Left lung (tissue), 10 donors: ENCODE results near the gene HEYL. TPM values are rescaled to one million over a fixed set of nuclear protein-coding genes. Genes with fewer than 3 reads are reported as not detected.

Experiments used
- ATAC-seq: fragments of 200-7000 bp; cut with Tn5 transposase; one replicate; pipeline ENCODE4 v1.9.1; 2020; ENCODE audit warnings: moderate library complexity
- DNase-seq, 4 donors: peaks; one replicate each; pipeline ENCODE4 v3.0.0-alpha.2; 2013 to 2020
- H3K27ac ChIP-seq, 2 donors: fragments of 200-600 bp; sonication (generic) in 1 of 2; one replicate each; pipeline versions ENCODE4 v1.5.0 to v1.8.0; 2020 to 2021
- H3K27me3 ChIP-seq, 2 donors: fragments of 200-600 bp; sonication (generic) in 1 of 2; one replicate each; pipeline versions ENCODE4 v1.5.0 to v1.8.0; 2020 to 2021
- H3K36me3 ChIP-seq, 2 donors: fragments of 200-600 bp; sonication (generic) in 1 of 2; one replicate each; pipeline versions ENCODE4 v1.5.0 to v1.8.0; 2020 to 2021
- H3K4me1 ChIP-seq, 2 donors: fragments of 200-600 bp; one replicate each; pipeline ENCODE4 v1.8.0; 2021
- H3K4me3 ChIP-seq, 2 donors: fragments of 200-600 bp; sonication (generic) in 1 of 2; one replicate each; pipeline versions ENCODE4 v1.5.0 to v1.8.0; 2020 to 2021; ENCODE audit warnings: mild to moderate bottlenecking in 1 of 2
- H3K9me3 ChIP-seq, 2 donors: fragments of 200-600 bp; sonication (generic) in 1 of 2; one replicate each; pipeline versions ENCODE4 v1.5.0 to v1.8.0; 2020 to 2021
- intact Hi-C, 2 donors: fragments of 100-400 bp; cut with DNase I; formaldehyde crosslinking; loops; one replicate each; pipeline versions ENCODE4 v1.11.2 to v1.14.2; 2022
- polyA plus RNA-seq, 6 donors: library from polyadenylated mRNA; unstranded; fragments of 120-200 nt; gene quantifications; one replicate each; pipeline ENCODE4 v1.2.1, GENCODE V29; 2013; ENCODE audit not compliant: insufficient read length in 6 of 6
- total RNA-seq, 2 donors: library from RNA; stranded (reverse); fragmentation: NEBNext Ultra II Directional; extraction: Animal tissue kit (Norgen Biotek cat#: 25700); gene quantifications; one replicate each; pipeline ENCODE4 v1.2.1, GENCODE V29; 2021
- TF ChIP-seq, protein P1 (sequence below), 2 donors: fragments of 200-600 bp; sonication (generic) in 1 of 2; IDR thresholded peaks; one replicate each; pipeline versions ENCODE4 v1.5.0 to v1.8.0; 2021; ENCODE audit warnings: antibody characterized with exemption in 2 of 2
- donor health status: DM: no; HTN: yes; CAD: no.
- donor health status: DM: no; HTN: no; CAD: no.

Gene HEYL
- total and polyA plus RNA-seq, 8 donors, result 12.6 to 42.8 (median 30.9) TPM

GRCh38 chr1:39625009-39625408 lies 14.4 kb downstream of the HEYL start:
- H3K27ac ChIP-seq, result no peak overlapping the region
- H3K4me3 ChIP-seq, result no peak overlapping the region
- ATAC-seq (no peak), DNase-seq (no peak)
- intact Hi-C loops, result no loop called here
- no peaks in the 10 kb centered on the region for H3K27me3 ChIP-seq
- peaks cover 0 to 3% of the 10 kb centered on the region in 2 donors for H3K4me1 ChIP-seq
- no peaks in the 10 kb centered on the region for H3K9me3 ChIP-seq
- H3K36me3 ChIP-seq, result peaks cover 0 to 7% of the 10 kb centered on the region in 2 donors
- TF ChIP-seq, protein P1, sequence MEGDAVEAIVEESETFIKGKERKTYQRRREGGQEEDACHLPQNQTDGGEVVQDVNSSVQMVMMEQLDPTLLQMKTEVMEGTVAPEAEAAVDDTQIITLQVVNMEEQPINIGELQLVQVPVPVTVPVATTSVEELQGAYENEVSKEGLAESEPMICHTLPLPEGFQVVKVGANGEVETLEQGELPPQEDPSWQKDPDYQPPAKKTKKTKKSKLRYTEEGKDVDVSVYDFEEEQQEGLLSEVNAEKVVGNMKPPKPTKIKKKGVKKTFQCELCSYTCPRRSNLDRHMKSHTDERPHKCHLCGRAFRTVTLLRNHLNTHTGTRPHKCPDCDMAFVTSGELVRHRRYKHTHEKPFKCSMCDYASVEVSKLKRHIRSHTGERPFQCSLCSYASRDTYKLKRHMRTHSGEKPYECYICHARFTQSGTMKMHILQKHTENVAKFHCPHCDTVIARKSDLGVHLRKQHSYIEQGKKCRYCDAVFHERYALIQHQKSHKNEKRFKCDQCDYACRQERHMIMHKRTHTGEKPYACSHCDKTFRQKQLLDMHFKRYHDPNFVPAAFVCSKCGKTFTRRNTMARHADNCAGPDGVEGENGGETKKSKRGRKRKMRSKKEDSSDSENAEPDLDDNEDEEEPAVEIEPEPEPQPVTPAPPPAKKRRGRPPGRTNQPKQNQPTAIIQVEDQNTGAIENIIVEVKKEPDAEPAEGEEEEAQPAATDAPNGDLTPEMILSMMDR (IDR thresholded peaks at IDR 0.05), result no peak

DNA sequence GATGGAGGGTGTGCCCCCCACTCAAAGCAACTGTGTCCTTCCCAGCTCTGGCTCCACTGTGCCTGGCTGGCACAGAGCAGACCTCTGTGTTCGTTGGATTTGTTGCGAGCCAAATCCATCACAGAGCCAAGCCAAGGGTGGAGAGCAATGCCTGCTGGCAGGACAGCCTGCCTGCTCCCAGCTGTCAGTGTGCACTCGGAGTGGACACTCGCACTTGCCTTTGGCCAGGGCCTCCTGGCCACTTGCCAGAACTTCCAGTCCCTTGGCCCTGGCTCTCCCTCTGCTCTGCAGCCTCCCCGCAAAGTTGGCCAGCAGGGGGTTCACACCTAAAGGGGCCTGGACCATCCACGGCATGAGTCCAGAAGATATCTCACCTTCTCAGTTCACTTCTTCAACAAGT lies 16.4 kb downstream of the HEYL start:
- no peak for DNase-seq
- ATAC-seq, result no peak
- intact Hi-C loops, result no loop called here

GRCh38 chr1:39622427-39622826 lies 17.0 kb downstream of the HEYL start:
- Histone ChIP-seq H3K27me3 (no peaks in the 10 kb centered on the region), H3K27ac (no peak overlapping the region), H3K9me3 (no peaks in the 10 kb centered on the region), H3K4me1 (peaks cover 0 to 3% of the 10 kb centered on the region in 2 donors), H3K4me3 (no peak overlapping the region), H3K36me3 (no peaks in the 10 kb centered on the region)
- TF ChIP-seq, protein P1 (IDR thresholded peaks at IDR 0.05), result no peak
- DNase-seq, result no peak
- ATAC-seq, result no peak
- intact Hi-C loops, result no loop called here

More for the DNA sequence above, 16.4 kb downstream of the HEYL start:
- no peaks in the 10 kb centered on the region for H3K27me3 ChIP-seq
- peaks cover 0 to 3% of the 10 kb centered on the region in 2 donors for H3K4me1 ChIP-seq
- H3K36me3 ChIP-seq, result no peaks in the 10 kb centered on the region
- no peak overlapping the region for H3K27ac ChIP-seq
- no peaks in the 10 kb centered on the region for H3K9me3 ChIP-seq
- H3K4me3 ChIP-seq, result no peak overlapping the region
- TF ChIP-seq, protein P1 (IDR thresholded peaks at IDR 0.05), result no peak

- Histone ChIP-seq H3K27ac (no peak overlapping the region), H3K36me3 (no peaks in the 10 kb centered on the region), H3K27me3 (no peaks in the 10 kb centered on the region), H3K9me3 (no peaks in the 10 kb centered on the region), H3K4me1 (peaks cover 0 to 3% of the 10 kb centered on the region in 2 donors), H3K4me3 (no peak overlapping the region)
- DNase-seq (no peak), ATAC-seq (no peak)
- intact Hi-C loops, result no loop called here
- TF ChIP-seq, protein P1 (IDR thresholded peaks at IDR 0.05), result no peak
Observed at GRCh38 chr1:39620659-39621165, 18.7 kb downstream of the HEYL start.

- TF ChIP-seq, protein P1 (IDR thresholded peaks at IDR 0.05), result no peak
- Histone ChIP-seq H3K27me3 (no peaks in the 10 kb centered on the region), H3K27ac (no peak overlapping the region), H3K4me3 (no peak overlapping the region), H3K9me3 (no peaks in the 10 kb centered on the region), H3K36me3 (no peaks in the 10 kb centered on the region), H3K4me1 (peaks cover 0 to 5% of the 10 kb centered on the region in 2 donors)
- intact Hi-C loops, result no loop called here
- ATAC-seq, result no peak
- no peak for DNase-seq
Observed at GRCh38 chr1:39617488-39618049, 21.9 kb downstream of the HEYL start.
